T-helper 22 cell (primary cell): Measurements from ENCODE around the gene CCNJL.
"Not testable (repeated sequence)": the region's sequence is repeated elsewhere in the genome, so short reads cannot be mapped to it uniquely, and the experiment has no call there.

Source experiments
- DNase-seq: peaks from one replicate; pipeline ENCODE4 v3.0.0-alpha.2; 2020; ENCODE audit warnings: low read depth

Gene CCNJL

GRCh38 chr5:160312134-160312959 lies at the start of gene CCNJL:
TSS of gene CCNJL (minus strand) at chr5:160312564. CDS start at chr5:160311923, 641 bp downstream.
- no peak for DNase-seq

DNA sequence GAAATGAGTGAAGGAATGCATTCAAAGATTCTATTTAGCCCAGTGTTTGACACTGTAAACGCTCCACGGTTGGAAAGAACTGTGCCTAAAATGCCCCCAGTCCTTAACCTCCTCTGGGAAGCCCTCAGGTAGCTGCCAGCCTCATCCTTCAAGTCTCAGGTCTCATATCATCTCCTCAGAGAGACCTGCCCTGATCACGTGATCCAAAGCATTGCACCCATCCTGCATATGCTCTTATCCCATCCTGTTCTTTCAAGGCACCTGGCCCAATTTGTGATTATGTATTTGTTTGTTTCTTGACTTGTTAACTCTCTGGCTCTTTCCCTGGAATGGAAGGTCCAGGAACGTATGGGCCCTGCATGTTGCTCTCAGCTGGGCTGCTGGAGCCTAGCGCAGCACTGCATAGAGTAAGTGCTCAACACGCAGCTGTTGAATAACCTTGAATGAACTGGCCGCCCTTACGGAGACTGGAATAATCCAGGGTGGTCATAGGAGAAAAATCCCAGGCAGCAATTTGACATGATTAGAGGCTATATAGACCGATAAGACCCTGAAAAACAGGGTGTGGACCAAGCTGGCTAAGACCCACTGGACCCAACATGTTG lies 49.4 kb upstream of the CCNJL start:
- no peak for DNase-seq

- DNase-seq = no peak
These were observed 47.9 kb upstream of the CCNJL start for GRCh38 chr5:160360310-160360709.

DNA sequence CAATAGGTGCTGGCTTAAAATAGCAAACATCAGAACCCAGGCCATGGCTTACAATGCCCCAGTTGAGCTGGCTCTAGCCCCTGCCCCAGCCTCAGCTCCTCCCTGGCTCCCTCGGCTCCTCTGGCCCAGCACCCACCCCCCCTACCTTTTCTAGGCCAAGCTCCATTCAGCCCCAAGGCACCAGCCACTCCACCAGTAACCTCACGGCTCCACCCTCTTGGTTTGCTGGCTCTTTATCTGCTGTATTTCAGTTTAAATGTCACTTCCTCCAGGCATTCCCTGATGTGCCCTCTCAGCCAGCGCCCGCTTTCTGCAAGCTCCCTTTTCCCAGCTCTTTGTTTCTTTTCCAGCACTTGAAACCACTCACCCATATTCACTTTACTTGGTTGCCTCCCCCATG lies 47.5 kb upstream of the CCNJL start:
- DNase-seq = no peak

DNA sequence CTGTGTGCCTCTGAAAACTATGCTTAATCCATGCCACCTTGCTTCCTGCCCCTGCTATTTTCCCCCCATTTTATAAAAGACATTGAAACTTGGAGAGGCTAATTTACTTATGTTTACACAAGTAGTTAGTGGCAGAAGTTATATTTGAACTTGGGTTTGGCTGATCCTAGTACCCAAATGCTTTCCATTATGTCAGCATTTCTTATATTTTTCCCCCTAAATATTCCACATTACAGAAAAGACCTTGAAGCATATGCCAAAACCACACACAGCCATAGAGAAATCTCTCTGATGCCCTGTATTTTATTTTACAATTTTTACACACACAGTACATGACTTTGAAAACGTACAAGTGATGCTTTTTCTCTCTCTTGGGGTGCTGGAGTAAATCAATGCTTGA lies 46.9 kb upstream of the CCNJL start:
- DNase-seq = no peak

- DNase-seq = no peak
These were observed 45.6 kb upstream of the CCNJL start for GRCh38 chr5:160357861-160358411.

- DNase-seq = no peak
These were observed 45.0 kb upstream of the CCNJL start for GRCh38 chr5:160357394-160357793.

GRCh38 chr5:160356550-160357347 lies 44.4 kb upstream of the CCNJL start:
- DNase-seq = no peak

- DNase-seq = no peak
These were observed 42.3 kb upstream of the CCNJL start for GRCh38 chr5:160354666-160355065.

- DNase-seq = no peak
These were observed 41.0 kb upstream of the CCNJL start for GRCh38 chr5:160353379-160353778.

DNA sequence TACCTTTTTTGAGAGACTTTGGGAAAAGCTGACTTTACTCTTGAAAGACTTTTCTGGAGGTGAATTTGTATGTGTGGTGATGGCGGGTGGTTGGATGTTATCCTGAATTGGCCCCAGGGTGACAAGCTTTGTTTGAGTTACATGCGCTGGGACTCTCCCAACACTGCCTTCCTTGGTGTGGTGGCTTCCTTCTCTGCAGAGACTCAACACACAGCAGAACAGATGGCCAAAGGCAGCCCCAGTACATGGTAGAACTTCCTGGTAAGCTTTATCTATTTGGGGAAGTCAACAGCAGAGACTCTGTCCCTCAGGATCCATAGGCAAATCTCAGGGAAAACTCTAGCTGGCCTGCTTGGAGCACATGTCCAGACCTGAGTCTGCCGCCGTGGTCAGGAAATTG lies 39.9 kb upstream of the CCNJL start:
- no peak for DNase-seq

- DNase-seq = no peak
These were observed 37.6 kb upstream of the CCNJL start for GRCh38 chr5:160349935-160350303.

DNA sequence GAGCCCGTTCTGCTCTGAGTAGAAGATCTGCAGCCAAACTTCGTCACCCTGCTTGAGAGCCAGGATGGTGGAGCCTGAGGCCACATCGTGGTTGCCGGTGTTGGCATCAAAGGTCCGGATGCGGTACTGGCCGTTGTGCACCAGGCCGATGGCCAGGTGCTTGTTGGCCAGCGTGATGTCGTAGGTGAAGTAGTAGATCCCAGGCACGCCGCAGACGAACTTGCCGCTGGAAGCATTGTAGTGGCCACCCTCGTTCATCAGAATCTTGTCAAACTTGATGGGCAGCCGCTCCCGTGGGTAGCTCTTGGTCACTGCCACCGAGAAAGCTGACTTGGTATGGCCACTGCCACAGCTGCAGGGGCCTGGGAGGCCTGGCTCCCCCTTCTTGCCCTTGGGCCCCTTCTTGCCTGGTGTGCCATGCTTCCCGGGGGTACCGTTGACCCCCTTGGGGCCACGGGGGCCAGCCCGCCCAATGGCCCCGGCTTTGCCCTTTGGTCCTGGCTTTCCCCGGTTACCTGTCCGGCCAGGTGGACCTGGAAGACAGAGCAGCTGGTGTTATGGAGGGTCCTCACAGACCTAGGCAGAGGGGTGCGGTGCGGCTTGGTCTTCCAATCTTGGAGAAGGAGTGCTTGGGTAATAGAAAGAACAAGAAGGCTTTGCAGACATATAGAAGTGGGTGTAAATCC lies 37.0 kb upstream of the CCNJL start:
- DNase-seq = no peak

DNA sequence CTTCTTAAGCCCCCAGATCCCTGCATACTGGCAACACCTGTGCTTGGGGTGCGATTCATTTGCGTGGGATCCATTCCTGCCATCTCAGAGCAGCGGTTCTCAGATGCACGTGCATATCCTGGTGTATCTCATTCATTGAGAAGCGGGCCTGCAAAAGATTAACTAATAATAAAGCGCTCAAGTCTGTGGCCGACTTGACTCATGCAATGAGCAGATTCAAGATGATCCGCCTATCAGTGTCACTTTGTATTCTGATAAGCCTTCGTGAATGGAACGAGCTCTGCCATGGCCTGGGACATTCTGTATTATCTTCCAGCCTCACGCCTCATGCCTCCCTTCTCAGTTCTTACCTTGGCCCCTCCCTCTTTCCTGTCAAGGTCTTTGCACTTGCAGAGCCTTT lies 35.7 kb upstream of the CCNJL start:
- no peak for DNase-seq

DNA sequence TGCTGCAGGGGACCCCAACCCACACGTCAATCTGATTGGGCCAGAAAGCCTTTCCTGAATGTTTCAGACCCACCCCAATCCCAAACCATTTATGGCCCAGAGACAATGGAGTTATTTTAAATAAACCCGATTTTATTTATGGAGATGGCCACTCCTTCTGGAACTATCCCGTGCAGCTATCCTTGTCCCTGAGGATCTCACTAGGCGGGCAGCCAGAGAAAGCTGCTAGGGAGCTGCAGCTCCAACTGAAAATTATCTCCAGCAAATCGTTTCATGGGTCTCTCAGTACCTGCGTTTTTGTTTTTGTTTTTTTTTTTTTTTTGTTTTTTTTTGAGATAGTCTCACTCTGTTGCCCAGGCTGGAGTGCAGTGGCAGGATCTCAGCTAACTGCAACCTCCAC lies 35.1 kb upstream of the CCNJL start:
- no peak for DNase-seq

- DNase-seq = no peak
These were observed 30.1 kb upstream of the CCNJL start for GRCh38 chr5:160342413-160342941.

DNA sequence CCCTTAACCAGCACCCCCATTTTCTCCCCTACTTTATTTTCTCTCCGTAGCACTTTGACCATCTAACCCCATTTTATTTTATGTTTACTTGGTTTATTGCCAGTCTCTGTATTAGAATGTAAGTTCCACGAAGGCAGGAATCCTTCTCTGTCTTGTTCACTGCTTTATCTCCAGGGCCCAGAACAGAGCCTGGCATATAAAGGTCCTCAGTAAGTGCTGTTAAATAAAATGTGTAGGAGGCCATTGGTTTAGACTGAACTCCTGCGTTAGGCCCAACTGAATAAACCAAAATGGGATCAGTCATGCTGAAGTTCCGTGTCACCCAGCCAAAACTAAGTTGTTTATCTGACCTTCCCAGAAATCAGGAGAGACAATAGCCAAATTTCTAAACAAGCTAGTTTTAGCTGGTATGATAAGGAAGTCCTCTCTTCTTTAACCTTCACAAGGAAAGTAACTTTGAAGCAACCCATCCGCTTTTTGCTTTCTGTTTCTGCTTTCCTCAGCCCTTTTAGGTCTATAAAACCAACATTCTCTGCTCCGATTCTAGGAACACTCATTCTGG lies 29.0 kb upstream of the CCNJL start:
- DNase-seq = no peak

DNA sequence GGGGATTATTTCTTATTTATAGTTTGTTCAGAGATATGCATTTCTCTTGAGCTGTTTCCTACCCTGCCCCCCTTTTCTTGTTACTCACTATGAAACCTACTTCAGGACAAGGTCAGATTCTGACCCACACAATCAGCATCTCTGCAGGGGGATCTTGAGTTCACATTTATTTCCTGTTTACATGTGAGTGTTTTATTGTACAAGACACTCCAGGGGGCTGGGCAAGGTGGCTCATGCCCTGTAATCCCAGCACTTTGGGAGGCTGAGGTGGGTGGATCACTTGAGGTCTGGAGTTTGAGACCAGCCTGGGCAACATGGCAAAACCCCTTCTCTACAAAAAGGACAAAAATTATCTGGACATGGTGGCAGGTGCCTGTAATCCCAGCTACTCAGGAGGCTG lies 28.1 kb upstream of the CCNJL start:
- DNase-seq = not testable (repeated sequence)

- DNase-seq = no peak
These were observed 27.2 kb upstream of the CCNJL start for GRCh38 chr5:160339406-160340130.

DNA sequence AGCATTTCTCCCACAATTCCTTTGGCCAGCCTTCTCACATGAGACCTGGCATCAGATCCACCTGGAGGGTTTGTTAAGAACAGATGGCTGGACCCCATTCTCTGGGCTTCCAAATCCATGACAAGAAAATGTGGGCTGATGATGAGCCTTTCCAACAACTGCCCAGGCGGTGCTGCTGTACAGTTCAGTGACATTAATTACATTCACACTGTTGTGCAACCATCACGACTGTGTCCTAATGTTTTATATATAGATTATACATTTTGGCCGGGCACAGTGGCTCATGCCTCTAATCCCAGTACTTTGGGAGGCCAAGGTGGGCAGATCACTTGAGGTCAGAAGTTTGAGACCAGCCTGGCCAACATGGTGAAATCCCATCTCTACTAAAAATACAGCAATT lies 22.4 kb upstream of the CCNJL start:
- DNase-seq = not testable (repeated sequence)

- no peak for DNase-seq
These were observed 21.4 kb upstream of the CCNJL start for GRCh38 chr5:160333721-160334120.
